Type B pancreatic cell (in vitro differentiated cells): ENCODE results near the gene TMEM245. TPM values are rescaled to one million over a fixed set of nuclear protein-coding genes. Genes with fewer than 3 reads are reported as not detected.

Experiments
- DNase-seq: peaks from one replicate; pipeline ENCODE4 v3.0.0; 2021; ENCODE audit warnings: mixed read lengths; ENCODE audit not compliant: unreplicated experiment; ENCODE audit errors: extremely low spot score
- H3K27ac Mint-ChIP-seq: 2 replicates; pipeline ENCODE4 v1.8.0; 2021; ENCODE audit warnings: mild to moderate bottlenecking, mixed read lengths
- H3K27me3 Mint-ChIP-seq: 2 replicates; pipeline ENCODE4 v1.8.0; 2021; ENCODE audit warnings: mixed read lengths
- H3K36me3 Mint-ChIP-seq: 2 replicates; pipeline ENCODE4 v1.8.0; 2021; ENCODE audit warnings: mixed read lengths
- H3K4me1 Mint-ChIP-seq: one replicate; pipeline ENCODE4 v1.8.0; 2021; ENCODE audit warnings: mixed read lengths; ENCODE audit not compliant: unreplicated experiment
- H3K4me3 Mint-ChIP-seq: 2 replicates; pipeline ENCODE4 v1.8.0; 2021; ENCODE audit warnings: mild to moderate bottlenecking, mixed read lengths
- H3K9me3 Mint-ChIP-seq: 2 replicates; pipeline ENCODE4 v1.8.0; 2021; ENCODE audit warnings: mixed read lengths
- CTCF ChIP-seq: fragments of 200-600 bp; sonication (generic); conservative IDR thresholded peaks from 2 replicates; pipeline ENCODE4 v1.5.0; 2021; ENCODE audit warnings: antibody characterized with exemption, mild to moderate bottlenecking
- total RNA-seq: library from RNA; stranded (reverse); gene quantifications from 2 replicates; pipeline ENCODE4 v1.2.1, GENCODE V29; 2021; ENCODE audit warnings: low replicate concordance

The TMEM245 gene
- total RNA-seq, 1 donor from 2014 or later, result 44.4 TPM

GRCh38 chr9:109143881-109144562, 24.3 kb upstream of the TMEM245 start:
- no peak overlapping the region for H3K27ac Mint-ChIP-seq
- TF ChIP-seq CTCF, result peak; percentile 61
- no peak for DNase-seq
- no peaks in the 10 kb centered on the region for H3K36me3 Mint-ChIP-seq
- H3K4me3 Mint-ChIP-seq, result no peak overlapping the region
- no peaks in the 10 kb centered on the region for H3K9me3 Mint-ChIP-seq
- H3K27me3 Mint-ChIP-seq, result no peaks in the 10 kb centered on the region
- H3K4me1 Mint-ChIP-seq, result peaks cover 4% of the 10 kb centered on the region

DNA sequence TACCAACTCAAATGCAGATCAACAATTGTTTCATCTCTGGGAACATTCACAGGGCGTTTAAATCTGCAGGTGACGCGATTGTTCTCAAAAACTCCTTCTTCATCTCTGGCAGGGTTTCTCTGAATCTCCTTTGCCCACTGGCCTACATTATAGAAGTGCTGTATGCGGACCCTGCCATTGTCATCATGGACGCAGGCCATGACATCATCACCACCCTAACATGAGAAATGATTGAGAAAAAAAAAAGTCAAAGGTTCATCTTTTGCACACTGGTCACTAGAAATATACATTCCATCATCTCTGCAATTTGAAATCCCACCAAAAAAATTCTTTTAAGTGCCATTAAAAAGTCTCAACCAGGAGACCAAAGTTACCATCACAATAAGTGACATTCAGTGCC, 21.6 kb upstream of the TMEM245 start:
- Mint-ChIP-seq H3K9me3 (no peaks in the 10 kb centered on the region), H3K36me3 (no peaks in the 10 kb centered on the region), H3K4me3 (no peak overlapping the region), H3K4me1 (peaks cover 4% of the 10 kb centered on the region), H3K27me3 (no peaks in the 10 kb centered on the region), H3K27ac (no peak overlapping the region)
- DNase-seq, result no peak
- no peak for TF ChIP-seq CTCF

GRCh38 chr9:109139851-109140250, 20.1 kb upstream of the TMEM245 start:
- H3K27me3 Mint-ChIP-seq, result no peaks in the 10 kb centered on the region
- DNase-seq, result no peak
- no peak overlapping the region for H3K27ac Mint-ChIP-seq
- no peaks in the 10 kb centered on the region for H3K36me3 Mint-ChIP-seq
- no peak overlapping the region for H3K4me3 Mint-ChIP-seq
- no peak for TF ChIP-seq CTCF
- no peaks in the 10 kb centered on the region for H3K9me3 Mint-ChIP-seq
- peaks cover 4% of the 10 kb centered on the region for H3K4me1 Mint-ChIP-seq

GRCh38 chr9:109138421-109138820, 18.7 kb upstream of the TMEM245 start:
- H3K27me3 Mint-ChIP-seq, result no peaks in the 10 kb centered on the region
- H3K9me3 Mint-ChIP-seq, result no peaks in the 10 kb centered on the region
- H3K4me3 Mint-ChIP-seq, result no peak overlapping the region
- H3K27ac Mint-ChIP-seq, result no peak overlapping the region
- no peaks in the 10 kb centered on the region for H3K4me1 Mint-ChIP-seq
- DNase-seq, result no peak
- no peaks in the 10 kb centered on the region for H3K36me3 Mint-ChIP-seq
- TF ChIP-seq CTCF, result no peak

GRCh38 chr9:109134167-109134578, 14.4 kb upstream of the TMEM245 start:
- no peak for TF ChIP-seq CTCF
- no peak for DNase-seq
- Mint-ChIP-seq H3K27me3 (no peaks in the 10 kb centered on the region), H3K27ac (no peak overlapping the region), H3K4me3 (no peak overlapping the region), H3K9me3 (no peaks in the 10 kb centered on the region), H3K4me1 (no peaks in the 10 kb centered on the region), H3K36me3 (no peaks in the 10 kb centered on the region)
